Brain microvascular endothelial cell (primary cell): ENCODE measurements around the gene PLEKHO1.

ENCODE experiments used
- DNase-seq: peaks from one replicate; pipeline ENCODE4 v3.0.0-alpha.2; 2020
- H3K27ac ChIP-seq: fragments of 250-450 bp; sonication (Bioruptor Pico); 2 replicates; pipeline ENCODE4 v1.5.1; 2020; ENCODE audit warnings: mild to moderate bottlenecking, moderate library complexity
- H3K27me3 ChIP-seq: fragments of 250-450 bp; sonication (Bioruptor Pico); replicated peaks from 2 replicates; pipeline ENCODE4 v1.5.1; 2020; ENCODE audit warnings: mild to moderate bottlenecking
- H3K36me3 ChIP-seq: fragments of 250-450 bp; sonication (Bioruptor Pico); replicated peaks from 2 replicates; pipeline ENCODE4 v1.5.1; 2020; ENCODE audit warnings: mild to moderate bottlenecking
- H3K4me3 ChIP-seq: 2 replicates; pipeline ENCODE4 v1.5.1; 2011; ENCODE audit warnings: low read depth, mild to moderate bottlenecking, control low read depth, low read length, moderate library complexity
- in situ Hi-C: cut with HindIII; loops from 2 replicates; pipeline ENCODE4 v1.10.0; 2017; ENCODE audit warnings: low sequenced_read_pairs, low pct_ligation_motif_present
- TF ChIP-seq, protein P1 (sequence below): IDR thresholded peaks from 2 replicates; pipeline ENCODE4 v1.5.1; 2011; ENCODE audit warnings: low read depth, mild to moderate bottlenecking, moderate library complexity, low read length, control low read depth, inconsistent platforms; ENCODE audit errors: missing control alignments

Gene PLEKHO1, protein sequence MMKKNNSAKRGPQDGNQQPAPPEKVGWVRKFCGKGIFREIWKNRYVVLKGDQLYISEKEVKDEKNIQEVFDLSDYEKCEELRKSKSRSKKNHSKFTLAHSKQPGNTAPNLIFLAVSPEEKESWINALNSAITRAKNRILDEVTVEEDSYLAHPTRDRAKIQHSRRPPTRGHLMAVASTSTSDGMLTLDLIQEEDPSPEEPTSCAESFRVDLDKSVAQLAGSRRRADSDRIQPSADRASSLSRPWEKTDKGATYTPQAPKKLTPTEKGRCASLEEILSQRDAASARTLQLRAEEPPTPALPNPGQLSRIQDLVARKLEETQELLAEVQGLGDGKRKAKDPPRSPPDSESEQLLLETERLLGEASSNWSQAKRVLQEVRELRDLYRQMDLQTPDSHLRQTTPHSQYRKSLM

DNA sequence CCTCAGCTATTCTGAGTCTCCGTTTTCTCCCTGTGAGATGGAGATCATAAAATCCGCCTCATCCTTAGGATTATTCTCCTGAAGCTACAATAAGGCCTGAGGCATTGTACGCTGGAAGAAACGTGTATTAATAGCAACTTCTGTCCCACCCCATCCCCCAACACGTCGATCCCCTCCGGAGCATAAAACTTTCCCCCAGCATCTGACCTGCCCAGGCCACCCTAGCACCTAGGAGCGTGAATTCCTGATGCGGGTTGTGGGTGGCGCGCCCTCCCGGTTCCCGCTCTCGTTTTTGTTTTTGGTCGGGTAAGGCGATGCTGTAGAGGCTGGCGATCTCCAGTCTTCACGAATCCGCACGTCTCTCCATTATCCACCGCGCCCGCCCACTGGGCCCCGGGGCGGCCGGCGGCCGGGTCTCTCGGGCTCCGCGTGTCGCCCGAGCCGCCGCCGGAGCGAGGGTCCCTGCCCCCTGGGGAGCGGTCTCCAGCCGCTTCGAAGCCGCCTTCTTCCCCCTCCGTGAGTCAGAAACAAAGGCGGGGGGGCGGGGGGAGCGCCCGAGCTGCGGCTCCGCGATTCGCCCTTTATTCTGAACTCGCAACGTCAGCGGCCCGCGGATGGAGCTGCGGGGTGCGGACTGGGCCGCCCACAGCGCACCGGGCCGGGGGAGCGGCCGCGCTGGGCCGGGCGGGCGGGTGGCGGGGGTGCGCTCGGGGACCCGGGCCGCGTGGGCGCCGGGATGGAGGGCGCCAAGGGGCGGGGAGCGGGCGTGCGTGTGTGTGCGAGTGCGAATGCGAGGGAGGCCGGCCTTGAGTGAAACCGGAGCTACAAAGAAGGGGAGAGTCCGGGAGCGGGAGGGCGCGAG lies at the start of gene PLEKHO1:
Gene PLEKHO1, plus strand, starts transcription at position 646 of the 862 bp plus-strand sequence. CDS start 342 bp downstream, outside the sequence.
- Histone ChIP-seq H3K27me3 (no peaks in the 10 kb centered on the region), H3K27ac (peak within 1 kb of the TSS; percentile 68), H3K36me3 (peaks cover 10% of the 10 kb centered on the region), H3K4me3 (peak within 1 kb of the TSS; percentile 80)
- peak; percentile 74 for DNase-seq
- in situ Hi-C loops = no loop called here
- TF ChIP-seq, protein P1, sequence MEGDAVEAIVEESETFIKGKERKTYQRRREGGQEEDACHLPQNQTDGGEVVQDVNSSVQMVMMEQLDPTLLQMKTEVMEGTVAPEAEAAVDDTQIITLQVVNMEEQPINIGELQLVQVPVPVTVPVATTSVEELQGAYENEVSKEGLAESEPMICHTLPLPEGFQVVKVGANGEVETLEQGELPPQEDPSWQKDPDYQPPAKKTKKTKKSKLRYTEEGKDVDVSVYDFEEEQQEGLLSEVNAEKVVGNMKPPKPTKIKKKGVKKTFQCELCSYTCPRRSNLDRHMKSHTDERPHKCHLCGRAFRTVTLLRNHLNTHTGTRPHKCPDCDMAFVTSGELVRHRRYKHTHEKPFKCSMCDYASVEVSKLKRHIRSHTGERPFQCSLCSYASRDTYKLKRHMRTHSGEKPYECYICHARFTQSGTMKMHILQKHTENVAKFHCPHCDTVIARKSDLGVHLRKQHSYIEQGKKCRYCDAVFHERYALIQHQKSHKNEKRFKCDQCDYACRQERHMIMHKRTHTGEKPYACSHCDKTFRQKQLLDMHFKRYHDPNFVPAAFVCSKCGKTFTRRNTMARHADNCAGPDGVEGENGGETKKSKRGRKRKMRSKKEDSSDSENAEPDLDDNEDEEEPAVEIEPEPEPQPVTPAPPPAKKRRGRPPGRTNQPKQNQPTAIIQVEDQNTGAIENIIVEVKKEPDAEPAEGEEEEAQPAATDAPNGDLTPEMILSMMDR = no peak

DNA sequence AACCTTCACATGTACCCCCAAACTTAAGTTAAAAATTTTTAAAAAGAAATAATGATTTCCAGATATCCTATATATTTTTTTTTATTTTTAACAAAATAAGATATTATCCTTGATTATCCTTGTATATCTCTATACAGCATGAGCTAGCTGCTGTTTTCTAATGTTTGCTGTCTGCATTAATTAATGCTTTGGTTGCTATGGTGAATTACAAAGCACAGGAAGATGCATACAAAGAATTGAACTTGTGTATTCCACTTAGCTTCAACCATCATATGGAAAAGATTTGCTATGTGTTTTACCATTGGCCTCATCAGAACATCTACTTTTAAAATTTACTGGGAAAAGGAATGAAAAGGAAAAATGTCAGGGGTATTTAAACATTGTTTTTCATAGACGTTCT lies 46.7 kb upstream of the PLEKHO1 start:
- no peak overlapping the region for H3K4me3 ChIP-seq
- no peak overlapping the region for H3K27ac ChIP-seq
- H3K36me3 ChIP-seq = no peaks in the 10 kb centered on the region
- no peak for DNase-seq
- in situ Hi-C loops = no loop called here
- TF ChIP-seq, protein P1 = no peak
- H3K27me3 ChIP-seq = no peaks in the 10 kb centered on the region

DNA sequence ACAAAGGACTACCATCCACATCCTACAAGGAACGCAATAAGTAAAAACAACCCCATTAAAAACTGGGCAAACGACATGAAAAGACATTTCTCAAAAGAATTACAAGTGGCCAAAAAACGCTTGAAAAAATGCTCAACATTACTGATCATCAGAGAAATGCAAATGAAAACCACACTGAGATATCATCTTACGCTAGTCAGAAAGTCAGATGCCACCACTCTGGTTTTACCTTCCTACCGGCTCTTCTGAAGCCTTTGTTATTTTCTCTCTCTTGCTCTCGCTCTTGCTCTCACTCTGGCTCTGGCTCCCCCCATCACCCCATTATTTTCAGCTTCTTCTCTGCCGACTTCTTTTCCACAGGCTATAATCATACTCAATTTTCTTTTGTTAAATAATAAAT lies 43.4 kb upstream of the PLEKHO1 start:
- no peak for DNase-seq
- TF ChIP-seq, protein P1 = no peak

DNA sequence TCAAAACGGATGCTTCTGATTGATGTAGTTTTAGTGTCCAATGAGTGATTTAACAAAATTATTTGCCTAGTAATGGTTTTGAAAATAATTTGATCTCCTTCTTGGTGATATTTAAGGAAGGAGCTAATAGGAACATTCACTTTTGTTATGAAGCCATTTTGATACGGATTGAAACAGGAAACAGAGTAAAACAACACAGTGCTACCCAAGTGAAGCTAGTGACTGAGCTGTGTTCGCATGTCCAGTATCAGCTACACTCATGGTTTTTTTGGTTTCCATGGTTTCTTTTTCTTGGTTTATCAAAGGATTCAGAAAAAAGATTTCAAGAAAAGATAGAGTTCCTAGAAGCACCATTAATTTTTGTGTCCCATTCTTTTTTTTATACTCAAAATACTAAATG lies 40.1 kb upstream of the PLEKHO1 start:
- H3K36me3 ChIP-seq = no peaks in the 10 kb centered on the region
- TF ChIP-seq, protein P1 = no peak
- in situ Hi-C loops = no loop called here
- no peak overlapping the region for H3K4me3 ChIP-seq
- H3K27ac ChIP-seq = no peak overlapping the region
- DNase-seq = no peak
- no peaks in the 10 kb centered on the region for H3K27me3 ChIP-seq

More for the DNA sequence above, 43.4 kb upstream of the PLEKHO1 start:
- in situ Hi-C loops = no loop called here
- H3K27me3 ChIP-seq = no peaks in the 10 kb centered on the region
- H3K27ac ChIP-seq = no peak overlapping the region
- no peaks in the 10 kb centered on the region for H3K36me3 ChIP-seq
- no peak overlapping the region for H3K4me3 ChIP-seq

DNA sequence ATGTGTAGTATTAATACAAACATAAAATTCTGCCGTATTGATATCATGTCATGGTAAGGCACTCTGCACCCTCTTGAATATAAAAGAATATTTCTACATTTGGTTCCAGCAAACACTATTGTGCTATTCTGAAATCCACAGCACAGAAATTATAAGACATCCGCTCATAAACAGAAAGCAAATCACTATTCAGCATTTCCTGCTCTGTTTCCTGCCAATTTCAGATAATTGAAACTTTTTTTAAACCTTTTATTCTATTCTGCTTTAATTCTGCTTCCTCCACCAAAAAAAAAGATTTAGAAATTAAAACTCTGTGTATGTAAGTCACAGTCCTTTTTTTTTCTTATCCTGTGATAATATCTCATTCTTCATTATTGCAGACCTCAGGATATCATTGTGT lies 39.6 kb upstream of the PLEKHO1 start:
- H3K36me3 ChIP-seq = no peaks in the 10 kb centered on the region
- H3K4me3 ChIP-seq = no peak overlapping the region
- in situ Hi-C loops = no loop called here
- no peak for DNase-seq
- no peaks in the 10 kb centered on the region for H3K27me3 ChIP-seq
- TF ChIP-seq, protein P1 = no peak
- H3K27ac ChIP-seq = no peak overlapping the region
